Measurements from ENCODE around the gene TFEB.

The TFEB gene

GRCh38 chr6:41650120-41650519 is 85.3 kb downstream of the TFEB start:
- DNase-seq: no peak

- no peak for DNase-seq
Measured at GRCh38 chr6:41649596-41649995, 85.8 kb downstream of the TFEB start.

- DNase-seq: no peak
Measured at GRCh38 chr6:41648921-41649320, 86.5 kb downstream of the TFEB start.

GRCh38 chr6:41648070-41648585 is 87.3 kb downstream of the TFEB start:
- no peak for DNase-seq

- no peak for DNase-seq
Measured at GRCh38 chr6:41647061-41647511, 88.3 kb downstream of the TFEB start.

GRCh38 chr6:41646026-41646795 is 89.2 kb downstream of the TFEB start:
- DNase-seq: no peak

- no peak for DNase-seq
Measured at GRCh38 chr6:41645007-41645618, 90.3 kb downstream of the TFEB start.

- DNase-seq: no peak
Measured at GRCh38 chr6:41644297-41644879, 91.0 kb downstream of the TFEB start.

- no peak for DNase-seq
Measured at GRCh38 chr6:41643899-41644269, 91.5 kb downstream of the TFEB start.

GRCh38 chr6:41642960-41643898 is 92.2 kb downstream of the TFEB start:
- peak in 1 of 2 experiments; percentile 8 for DNase-seq

- no peak for DNase-seq
Measured at GRCh38 chr6:41642090-41642959, 93.1 kb downstream of the TFEB start.

- DNase-seq: no peak
Measured at GRCh38 chr6:41641352-41641925, 94.0 kb downstream of the TFEB start.

- DNase-seq: no peak
Measured at GRCh38 chr6:41640426-41640825, 95.0 kb downstream of the TFEB start.

GRCh38 chr6:41639809-41640371 is 95.5 kb downstream of the TFEB start:
- no peak for DNase-seq

- no peak for DNase-seq
Measured at GRCh38 chr6:41638935-41639808, 96.2 kb downstream of the TFEB start.

GRCh38 chr6:41638002-41638934 is 97.1 kb downstream of the TFEB start, which contains the start of gene MDFI:
MDFI (plus strand) TSS chr6:41638468; CDS start chr6:41638750, 282 bp downstream.
- no peak for DNase-seq

- DNase-seq: no peak
Measured at GRCh38 chr6:41637194-41638001, 98.0 kb downstream of the TFEB start.

GRCh38 chr6:41636833-41637193 is 98.6 kb downstream of the TFEB start:
- DNase-seq: no peak

All from SW 1271 (cell line).